Measurements from ENCODE around the gene PPME1.

DNA sequence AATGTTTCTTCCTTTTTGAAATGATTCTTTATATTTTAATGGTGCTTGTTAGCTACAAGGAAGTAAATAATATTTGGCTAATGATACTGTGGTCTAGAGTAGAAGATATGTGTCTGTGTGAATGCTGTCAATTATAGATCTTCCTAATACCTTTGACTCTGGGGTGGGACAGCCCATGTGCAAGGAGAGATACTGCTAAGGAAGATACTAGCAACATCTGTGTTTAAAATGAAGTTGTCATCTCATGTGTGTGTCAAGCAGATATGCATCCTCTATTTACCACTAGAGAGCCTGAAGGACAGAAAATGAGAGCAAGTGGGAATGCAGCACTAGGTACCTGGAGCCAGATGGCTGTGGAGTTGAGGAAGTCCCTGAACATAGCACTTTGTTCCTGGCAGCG, 34.1 kb downstream of the PPME1 start:
- no peak for TF ChIP-seq CTCF (IDR thresholded peaks at IDR 0.05)
- TF ChIP-seq ZFX (IDR thresholded peaks at IDR 0.05; ENCODE audit: borderline replicate concordance): no peak
